Dermis microvascular lymphatic vessel endothelial cell (primary cell): ENCODE data around the gene RANBP17. TPM values are rescaled to one million over a fixed set of nuclear protein-coding genes. Genes with fewer than 3 reads are reported as not detected.
"Not testable (repeated sequence)": the region's sequence is repeated elsewhere in the genome, so short reads cannot be mapped to it uniquely, and the experiment has no call there.

Experiments used
- DNase-seq, 2 donors: peaks; one replicate each; pipeline versions ENCODE4 v3.0.0 to v3.0.0-alpha.2; 2010; ENCODE audit warnings: low read depth in 2 of 2
- total RNA-seq: library from RNA; depleted of rRNA; stranded (reverse); fragments of >200 nt; gene quantifications from 2 replicates; pipeline ENCODE4 v1.2.1, GENCODE V29; 2014

The RANBP17 gene
- total RNA-seq, 1 donor from 2014 or later, result 4.5 TPM

DNA sequence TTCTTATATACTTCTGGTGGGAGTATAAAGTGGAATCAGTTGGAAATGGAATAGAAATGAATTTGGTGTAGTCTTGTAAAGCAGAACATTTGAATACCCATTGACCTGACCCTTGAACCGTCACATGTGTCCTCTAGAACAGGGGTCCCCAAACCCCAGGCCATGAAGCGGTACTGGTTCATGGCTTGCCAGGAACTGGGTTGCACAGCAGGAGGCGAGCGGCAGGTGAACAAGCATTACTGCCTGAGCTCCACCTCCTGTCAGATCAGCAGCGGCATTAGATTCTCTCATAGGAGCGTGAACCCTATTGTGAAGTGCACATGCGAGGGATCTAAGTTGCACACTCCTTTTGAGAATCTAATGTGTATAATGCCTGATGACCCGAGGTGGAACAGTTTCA is 80.0 kb downstream of the RANBP17 start:
- no peak for DNase-seq

DNA sequence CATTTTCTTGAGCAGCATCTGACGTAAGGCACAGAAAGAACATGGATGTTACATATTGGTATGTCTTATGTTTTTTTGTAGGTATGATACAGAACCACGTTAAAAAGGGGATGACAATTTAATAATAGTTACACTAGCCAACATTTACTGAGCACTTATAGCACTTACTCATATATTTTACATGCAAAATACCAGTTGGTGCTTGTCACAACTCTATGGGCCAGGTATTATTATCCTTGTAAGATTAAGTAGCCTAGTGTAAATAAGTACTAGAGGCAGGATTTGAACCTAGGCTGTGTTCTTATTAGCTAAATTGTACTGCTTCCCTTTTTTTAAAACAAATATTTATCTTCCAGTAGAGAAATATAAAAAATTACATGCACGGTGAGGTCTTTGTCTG is 83.5 kb downstream of the RANBP17 start:
- no peak for DNase-seq

GRCh38 chr5:170960567-170960966 is 98.7 kb downstream of the RANBP17 start:
- no peak for DNase-seq

- DNase-seq, result no peak
Measured at GRCh38 chr5:170963521-170963920, 101.7 kb downstream of the RANBP17 start.

DNA sequence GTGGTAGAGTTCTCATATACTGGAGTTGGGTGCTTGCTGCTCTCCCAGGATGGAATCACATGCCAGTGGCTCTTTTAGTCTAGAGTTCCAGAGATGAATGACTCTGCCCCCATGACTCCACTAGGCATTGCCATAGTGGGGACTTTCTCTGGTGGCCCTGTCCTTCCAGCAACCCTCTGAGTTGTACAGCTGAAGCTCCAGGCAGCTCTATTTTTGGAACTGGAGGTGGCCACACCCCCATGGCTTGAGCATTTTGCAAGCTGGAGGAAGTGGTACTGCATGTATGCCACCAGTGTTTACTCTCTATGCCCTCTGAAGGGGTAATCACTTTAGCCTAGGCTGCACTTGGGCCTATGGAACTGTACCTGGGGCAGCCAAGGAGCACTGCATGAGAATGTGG is 112.6 kb downstream of the RANBP17 start:
- DNase-seq, result no peak

DNA sequence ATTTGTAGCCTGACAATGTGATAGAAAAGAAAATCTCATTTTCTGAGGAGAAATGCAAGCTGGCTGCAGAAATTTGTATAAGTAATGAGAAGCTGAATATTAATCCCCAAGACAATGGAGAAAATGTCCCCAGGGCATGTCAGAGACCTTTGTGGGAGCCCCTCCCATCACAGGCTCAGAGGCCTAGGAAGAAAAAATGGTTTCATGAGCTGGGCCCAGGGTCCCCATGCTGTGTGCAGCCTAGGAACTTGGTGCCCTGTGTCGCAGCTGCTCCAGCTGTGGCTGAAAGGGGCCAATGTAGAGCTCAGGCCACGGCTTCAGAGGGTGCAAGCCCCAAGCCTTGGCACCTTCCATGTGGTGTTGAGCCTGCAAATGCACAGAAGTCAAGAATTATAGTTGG is 118.4 kb downstream of the RANBP17 start:
- not testable (repeated sequence) for DNase-seq

- DNase-seq, result peak; percentile 86 to 88
Measured at GRCh38 chr5:170985486-170985885, 123.7 kb downstream of the RANBP17 start.

GRCh38 chr5:170986598-170986997 is 124.8 kb downstream of the RANBP17 start:
- peak; percentile 79 to 84 for DNase-seq

- DNase-seq, result no peak
Measured at GRCh38 chr5:170993476-170993875, 131.7 kb downstream of the RANBP17 start.

DNA sequence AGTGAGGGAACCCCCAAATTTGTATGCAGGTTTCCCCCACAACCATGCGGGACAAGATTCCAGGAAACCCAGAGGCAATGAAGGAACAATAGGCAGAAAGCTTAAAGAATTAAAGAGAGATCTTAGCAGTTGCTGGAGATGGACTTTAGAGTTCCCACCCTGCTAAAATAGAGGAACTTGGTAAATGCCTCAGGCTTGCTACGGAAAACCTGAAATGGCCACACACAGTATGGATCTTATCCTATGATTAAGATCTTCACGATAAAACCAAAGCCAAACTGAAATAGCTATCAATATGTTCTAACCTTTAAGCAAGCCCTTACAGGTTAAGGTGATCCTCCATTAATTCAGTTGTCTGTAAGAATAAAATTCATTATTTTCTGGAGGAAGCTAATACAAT is 148.3 kb downstream of the RANBP17 start:
- no peak for DNase-seq

DNA sequence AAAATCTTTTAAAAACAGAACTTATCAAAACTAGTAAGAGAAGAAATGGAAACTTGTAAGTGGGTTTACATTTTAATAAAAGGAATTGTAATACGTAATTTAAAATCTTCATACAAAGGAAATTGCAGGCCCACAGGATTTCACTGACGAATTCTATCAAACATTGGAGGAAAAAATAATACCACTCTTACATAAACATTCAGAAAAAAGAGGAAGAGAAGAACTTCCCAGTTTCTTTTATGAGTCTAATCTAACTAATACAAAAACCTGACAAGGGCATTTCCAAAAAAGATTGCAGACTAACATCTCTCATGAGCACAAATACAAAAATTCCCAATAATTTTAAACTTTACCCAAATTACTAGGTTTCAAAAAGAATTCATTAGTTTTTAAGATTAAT is 149.0 kb downstream of the RANBP17 start:
- no peak for DNase-seq

DNA sequence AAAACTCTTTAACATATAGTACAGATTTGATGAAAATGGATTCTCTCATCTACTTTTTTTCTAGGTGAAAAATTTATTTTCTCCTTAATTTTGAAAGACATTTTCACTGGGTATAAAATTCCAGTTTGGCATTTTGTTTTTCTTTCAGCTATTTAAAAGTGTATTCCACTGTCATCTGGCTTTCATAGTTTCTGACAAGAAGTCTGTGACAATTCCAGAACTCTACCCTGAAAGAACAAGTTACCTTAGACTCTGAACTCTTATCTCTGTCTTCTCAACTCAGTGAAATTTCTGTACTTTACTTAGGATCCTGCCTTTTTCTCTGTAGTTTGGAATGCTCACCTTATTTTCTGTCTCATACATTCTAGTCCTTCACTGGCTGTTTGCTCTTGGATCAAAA is 161.7 kb downstream of the RANBP17 start:
- DNase-seq, result no peak

DNA sequence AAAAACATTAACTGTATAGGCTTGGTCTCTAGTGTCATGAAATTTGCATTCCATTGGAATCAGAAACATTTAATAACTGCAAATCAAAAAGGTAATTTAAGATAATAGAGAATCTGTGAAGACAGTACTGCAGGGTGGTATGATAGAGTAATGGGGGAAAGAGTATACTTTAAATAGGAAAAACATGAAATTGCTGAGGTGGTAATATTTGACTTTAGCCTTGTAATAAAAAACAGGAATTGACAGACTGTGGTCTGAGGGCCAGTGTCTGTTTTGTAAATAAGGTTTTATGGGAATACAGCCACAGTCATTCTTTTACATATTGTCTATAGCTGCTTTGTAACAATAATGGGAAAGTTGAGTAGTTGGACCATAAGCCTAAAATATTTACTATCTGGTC is 162.3 kb downstream of the RANBP17 start:
- DNase-seq, result no peak

DNA sequence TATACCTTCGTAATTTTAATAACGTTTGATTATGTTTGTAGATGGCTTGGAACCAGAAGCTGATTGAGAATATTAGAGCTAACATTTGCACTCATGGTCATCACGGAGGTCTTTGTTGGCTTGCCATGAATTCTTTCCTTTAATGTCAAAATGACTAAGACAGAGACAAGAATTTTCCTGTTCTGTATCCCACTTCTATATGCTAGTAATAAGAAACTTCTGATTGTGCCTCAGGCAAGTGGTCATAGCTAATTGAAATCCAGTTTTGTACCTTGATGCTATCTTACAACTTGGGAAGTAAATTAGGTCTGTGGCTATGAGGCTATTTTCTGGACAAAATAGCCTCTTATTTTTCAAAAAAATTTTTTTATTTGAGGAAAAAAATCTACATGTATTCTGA is 167.6 kb downstream of the RANBP17 start:
- DNase-seq, result no peak

DNA sequence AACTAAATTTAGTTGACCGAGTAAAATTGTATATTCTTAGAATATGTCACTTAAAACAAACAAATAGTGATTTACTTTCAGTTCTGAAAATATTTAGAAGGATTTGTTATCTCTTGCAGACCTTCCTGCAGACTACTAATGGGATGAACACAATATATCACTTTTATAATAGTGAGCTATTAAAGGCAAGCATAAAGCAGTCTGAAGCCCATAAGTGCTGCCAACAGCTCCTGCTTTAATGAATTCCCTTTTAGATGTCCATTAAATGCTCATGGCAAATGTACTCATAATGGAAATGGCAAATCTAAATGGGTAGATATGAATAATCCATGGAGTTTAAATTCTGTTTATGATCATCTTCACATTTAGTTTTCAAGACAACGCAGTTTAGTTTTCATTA is 170.2 kb downstream of the RANBP17 start:
- DNase-seq, result no peak

DNA sequence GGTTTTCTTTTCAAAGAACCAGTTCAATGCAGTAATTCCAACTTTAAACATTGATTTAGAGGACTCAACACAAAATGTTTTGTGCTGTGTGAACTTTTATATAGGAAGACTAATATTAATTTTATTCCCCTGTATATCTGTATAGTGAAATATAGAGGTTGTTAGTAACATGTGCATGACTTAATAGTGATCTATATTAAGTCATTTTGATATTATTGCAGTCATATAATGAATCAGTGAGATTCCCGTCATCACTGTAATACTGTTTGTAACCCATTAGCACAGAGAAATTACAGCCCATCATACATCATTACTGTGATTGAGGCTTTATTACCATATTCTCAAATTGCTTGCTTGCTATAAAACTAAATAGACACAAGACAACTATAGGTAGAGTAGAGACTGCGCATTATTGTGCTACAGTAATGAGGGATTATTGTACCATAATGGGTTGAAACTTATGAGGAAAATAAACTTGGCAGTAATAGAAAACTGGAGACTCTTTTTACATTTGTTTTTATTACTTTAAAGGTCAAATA is 170.7 kb downstream of the RANBP17 start:
- DNase-seq, result no peak

DNA sequence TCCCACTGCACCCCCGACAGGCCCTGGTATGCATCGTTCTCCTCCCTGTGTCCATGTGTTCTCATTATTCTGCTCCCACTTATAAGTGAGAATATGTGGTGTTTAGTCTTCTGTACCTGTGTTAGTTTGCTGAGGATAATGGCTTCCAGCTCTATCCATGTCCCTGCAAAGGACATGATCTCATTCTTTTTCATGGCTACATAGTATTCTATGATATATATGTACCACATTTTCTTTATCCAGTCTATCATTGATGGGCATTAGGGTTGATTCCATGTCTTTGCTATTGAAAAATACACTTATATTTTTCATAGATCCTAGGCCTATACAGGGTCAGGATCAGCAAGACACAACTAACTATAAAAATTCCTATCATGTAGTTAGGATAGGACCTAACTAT is 180.1 kb downstream of the RANBP17 start:
- not testable (repeated sequence) for DNase-seq

GRCh38 chr5:171050916-171051315 is 189.1 kb downstream of the RANBP17 start:
- DNase-seq, result no peak

GRCh38 chr5:171055875-171056454 is 194.1 kb downstream of the RANBP17 start:
- peak in 1 of 2 donors; percentile 7 for DNase-seq

- DNase-seq, result no peak
Measured at GRCh38 chr5:171067540-171068130, 205.8 kb downstream of the RANBP17 start.

- no peak for DNase-seq
Measured at GRCh38 chr5:171074747-171075146, 212.9 kb downstream of the RANBP17 start.

DNA sequence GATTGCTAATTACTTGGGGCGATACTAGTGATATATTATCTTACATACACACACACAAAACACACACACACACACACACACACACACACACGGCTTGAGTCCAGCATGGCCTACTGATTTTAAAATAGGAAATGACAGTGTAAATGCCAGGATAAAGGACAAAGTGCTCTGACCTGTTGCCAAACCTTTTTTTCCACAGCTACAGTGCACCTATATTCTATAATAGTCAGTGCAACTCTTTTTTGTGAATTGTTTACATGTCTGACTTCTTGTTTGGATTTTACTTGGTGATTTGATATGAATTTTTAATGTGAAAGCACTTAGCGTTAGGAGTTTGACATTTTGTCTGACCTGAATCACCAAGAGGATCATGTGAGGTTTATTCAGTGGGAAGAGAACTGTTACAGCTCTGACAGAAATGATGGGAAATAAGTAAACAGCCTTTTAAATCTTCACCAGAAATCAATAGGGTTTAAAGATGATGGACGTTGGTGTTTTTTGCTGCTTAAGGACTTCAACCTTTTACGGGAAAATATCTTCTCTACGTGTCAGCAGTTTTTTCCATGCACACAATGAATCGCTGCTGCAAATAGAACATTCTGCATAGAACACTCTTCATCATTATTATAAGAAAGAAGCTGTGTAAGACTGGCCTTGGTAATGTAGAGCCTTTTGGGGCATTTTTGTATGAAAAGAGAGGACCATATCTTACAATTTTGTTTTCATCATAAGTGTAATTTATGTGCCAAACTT is 218.5 kb downstream of the RANBP17 start:
- DNase-seq, result peak; percentile 7 to 45

GRCh38 chr5:171081319-171081718 is 219.5 kb downstream of the RANBP17 start:
- DNase-seq, result no peak
